Large intestine (tissue), 3 donors: Measurements from ENCODE around the gene AMOTL2. TPM values are rescaled to one million over a fixed set of nuclear protein-coding genes. Genes with fewer than 3 reads are reported as not detected.
A peak's percentile ranks its signal among the peaks of the same experiment; 100 is the strongest.

Source experiments
- DNase-seq, 2 donors: peaks; one replicate each; pipeline versions ENCODE4 v3.0.0 to v3.0.0-alpha.2; 2013
- H3K27ac ChIP-seq: one replicate; pipeline ENCODE4 v1.5.1; 2013; ENCODE audit warnings: low read length
- H3K27me3 ChIP-seq: 2 replicates; pipeline ENCODE4 v1.6.1; 2013; ENCODE audit warnings: low read length; ENCODE audit not compliant: control insufficient read depth, insufficient read depth
- H3K36me3 ChIP-seq: 2 replicates; pipeline ENCODE4 v1.6.1; 2013; ENCODE audit warnings: low read length; ENCODE audit not compliant: control insufficient read depth, insufficient read depth
- H3K4me1 ChIP-seq: one replicate; pipeline ENCODE4 v1.6.1; 2013; ENCODE audit warnings: low read length; ENCODE audit not compliant: control insufficient read depth, insufficient read depth
- H3K4me3 ChIP-seq: one replicate; pipeline ENCODE4 v1.5.1; 2013; ENCODE audit warnings: low read length
- H3K9me3 ChIP-seq: one replicate; pipeline ENCODE4 v1.6.1; 2013; ENCODE audit warnings: mild to moderate bottlenecking, low read depth, low read length, moderate library complexity; ENCODE audit not compliant: control insufficient read depth
- WGBS: methylation state at CpG from one replicate; pipeline ENCODE4 v1.1.5; 2013; ENCODE audit warnings: low lambda C conversion rate; ENCODE audit not compliant: insufficient coverage; 5-methylcytosine and 5-hydroxymethylcytosine counted together
- polyA plus RNA-seq: library from polyadenylated mRNA; unstranded; fragments of 120-200 nt; gene quantifications from one replicate; pipeline ENCODE4 v1.2.1, GENCODE V29; 2013

The AMOTL2 gene
- polyA plus RNA-seq, 1 donor: 36.0 TPM

- H3K9me3 ChIP-seq: no peaks in the 10 kb centered on the region
- peaks cover 7% of the 10 kb centered on the region for H3K4me1 ChIP-seq
- H3K27ac ChIP-seq: no peak overlapping the region
- no peaks in the 10 kb centered on the region for H3K36me3 ChIP-seq
- H3K27me3 ChIP-seq: no peaks in the 10 kb centered on the region
- WGBS: no CpG with 5 or more reads among the region's 6 CpGs
- DNase-seq: peak in 1 of 2 donors; percentile 1
- no peak overlapping the region for H3K4me3 ChIP-seq
Observed at GRCh38 chr3:134317106-134317947, 56.9 kb downstream of the AMOTL2 start.

- no peaks in the 10 kb centered on the region for H3K36me3 ChIP-seq
- H3K4me1 ChIP-seq: peaks cover 22% of the 10 kb centered on the region
- peak in 1 of 2 donors; percentile 5 for DNase-seq
- no CpG with 5 or more reads among the region's 14 CpGs for WGBS
- H3K27me3 ChIP-seq: no peaks in the 10 kb centered on the region
- H3K9me3 ChIP-seq: no peaks in the 10 kb centered on the region
- H3K27ac ChIP-seq: peak overlapping the region; percentile 11
- H3K4me3 ChIP-seq: no peak overlapping the region
Observed at GRCh38 chr3:134315286-134316106, 58.8 kb downstream of the AMOTL2 start.

- H3K4me1 ChIP-seq: peaks cover 28% of the 10 kb centered on the region
- no peak for DNase-seq
- H3K9me3 ChIP-seq: no peaks in the 10 kb centered on the region
- H3K27me3 ChIP-seq: no peaks in the 10 kb centered on the region
- WGBS: no CpG with 5 or more reads among the region's 6 CpGs
- peak overlapping the region; percentile 11 for H3K27ac ChIP-seq
- H3K36me3 ChIP-seq: no peaks in the 10 kb centered on the region
- no peak overlapping the region for H3K4me3 ChIP-seq
Observed at GRCh38 chr3:134314588-134315285, 59.5 kb downstream of the AMOTL2 start.

GRCh38 chr3:134313847-134314587 is 60.2 kb downstream of the AMOTL2 start:
- no peaks in the 10 kb centered on the region for H3K27me3 ChIP-seq
- peak overlapping the region; percentile 69 for H3K27ac ChIP-seq
- 48% methylated on average over 3 of the region's 11 CpGs for WGBS
- H3K36me3 ChIP-seq: no peaks in the 10 kb centered on the region
- peaks cover 35% of the 10 kb centered on the region for H3K4me1 ChIP-seq
- peak overlapping the region; percentile 62 for H3K4me3 ChIP-seq
- H3K9me3 ChIP-seq: no peaks in the 10 kb centered on the region
- DNase-seq: no peak

- no peaks in the 10 kb centered on the region for H3K36me3 ChIP-seq
- H3K27ac ChIP-seq: peak overlapping the region; percentile 69
- peak overlapping the region; percentile 62 for H3K4me3 ChIP-seq
- 5% methylated on average over 4 of the region's 74 CpGs for WGBS
- DNase-seq: peak; percentile 51 to 68
- H3K9me3 ChIP-seq: no peaks in the 10 kb centered on the region
- no peaks in the 10 kb centered on the region for H3K27me3 ChIP-seq
- H3K4me1 ChIP-seq: peaks cover 44% of the 10 kb centered on the region
Observed at GRCh38 chr3:134312873-134313846, 61.1 kb downstream of the AMOTL2 start.

- H3K4me3 ChIP-seq: no peak overlapping the region
- WGBS: no CpG with 5 or more reads among the region's 28 CpGs
Observed at GRCh38 chr3:134312072-134312872, 62.0 kb downstream of the AMOTL2 start.

GRCh38 chr3:134311693-134312071 is 62.6 kb downstream of the AMOTL2 start:
- Histone ChIP-seq H3K9me3 (no peaks in the 10 kb centered on the region), H3K27ac (no peak overlapping the region), H3K4me3 (no peak overlapping the region), H3K36me3 (no peaks in the 10 kb centered on the region), H3K27me3 (no peaks in the 10 kb centered on the region), H3K4me1 (peaks cover 44% of the 10 kb centered on the region)
- WGBS: no CpG with 5 or more reads among the region's 5 CpGs
- DNase-seq: no peak

More at GRCh38 chr3:134312072-134312872, 62.0 kb downstream of the AMOTL2 start:
- peak in 1 of 2 donors; percentile 38 for DNase-seq
- Histone ChIP-seq H3K4me1 (peaks cover 44% of the 10 kb centered on the region), H3K27me3 (no peaks in the 10 kb centered on the region), H3K36me3 (no peaks in the 10 kb centered on the region), H3K27ac (no peak overlapping the region), H3K9me3 (no peaks in the 10 kb centered on the region)

GRCh38 chr3:134311265-134311664 is 63.0 kb downstream of the AMOTL2 start:
- Histone ChIP-seq H3K36me3 (no peaks in the 10 kb centered on the region), H3K9me3 (no peaks in the 10 kb centered on the region), H3K4me1 (peaks cover 44% of the 10 kb centered on the region), H3K27me3 (no peaks in the 10 kb centered on the region), H3K4me3 (no peak overlapping the region), H3K27ac (no peak overlapping the region)
- DNase-seq: no peak
- no CpG with 5 or more reads among the region's 2 CpGs for WGBS
